ENCODE results near the gene SMOC1. TPM values are rescaled to one million over a fixed set of nuclear protein-coding genes. Genes with fewer than 3 reads are reported as not detected.

SMOC1 gene
- polyA plus RNA-seq, 3 donors: not detected

- H3K27ac Mint-ChIP-seq: no peak overlapping the region
- Histone ChIP-seq H2AFZ (ENCODE audit: insufficient read depth, low read depth, low read length, poor library complexity, severe bottlenecking) (no peak overlapping the region), H4K20me1 (ENCODE audit: insufficient read depth, low read length) (no peaks in the 10 kb centered on the region), H3K4me3 (replicated peaks in 1 of 3; ENCODE audit: low read depth in 2 of 3, low read length in 3 of 3) (no peak overlapping the region), H3K79me2 (ENCODE audit: insufficient read depth, low read length) (no peaks in the 10 kb centered on the region), H3K4me1 (ENCODE audit: control insufficient read depth in 1 of 2, insufficient read depth in 2 of 2, low read length in 2 of 2) (no peaks in the 10 kb centered on the region), H3K4me2 (replicated peaks; ENCODE audit: extremely low read depth, low read length, poor library complexity, severe bottlenecking) (no peak overlapping the region), H3K27ac (ENCODE audit: low read depth in 1 of 2, low read length in 2 of 2) (no peak overlapping the region), H3K36me3 (replicated peaks in 1 of 2; ENCODE audit: control insufficient read depth in 1 of 2, insufficient read depth in 2 of 2, low read length in 2 of 2) (no peaks in the 10 kb centered on the region), H3K9ac (ENCODE audit: insufficient read depth, low read length, poor library complexity, severe bottlenecking) (no peak overlapping the region), H3K9me3 (replicated peaks in 1 of 2; ENCODE audit: control insufficient read depth in 1 of 2, insufficient read depth in 1 of 2, low read length in 2 of 2) (no peaks in the 10 kb centered on the region), H3K27me3 (ENCODE audit: control insufficient read depth in 2 of 2, insufficient read depth in 2 of 2, low read length in 2 of 2) (peaks cover 0 to 12% of the 10 kb centered on the region in 2 donors)
- peaks cover 0 to 7% (median 2%) of the 10 kb centered on the region in 7 donors for H3K9me3 Mint-ChIP-seq
- no peaks in the 10 kb centered on the region for H3K4me1 Mint-ChIP-seq
- no peak for DNase-seq
- H3K27me3 Mint-ChIP-seq (ENCODE audit: low read depth in 3 of 3): peaks cover 8 to 11% (median 8%) of the 10 kb centered on the region in 3 donors
- H3K4me3 Mint-ChIP-seq: no peak overlapping the region
- no peaks in the 10 kb centered on the region for H3K36me3 Mint-ChIP-seq
- TF ChIP-seq CTCF (IDR thresholded peaks at IDR 0.05): no peak
- WGBS (ENCODE audit: insufficient coverage): 100% methylated on average over 1 of the region's 9 CpGs
- intact Hi-C loops (cut with micrococcal nuclease): no loop called here
These were observed 8.8 kb downstream of the SMOC1 start for GRCh38 chr14:69887740-69888657.

GRCh38 chr14:69891422-69891821 is 12.2 kb downstream of the SMOC1 start:
- Histone ChIP-seq H3K9me3 (replicated peaks in 1 of 2; ENCODE audit: control insufficient read depth in 1 of 2, insufficient read depth in 1 of 2, low read length in 2 of 2) (peaks cover 0 to under 1% of the 10 kb centered on the region in 2 donors), H3K79me2 (ENCODE audit: insufficient read depth, low read length) (no peaks in the 10 kb centered on the region), H3K4me3 (replicated peaks in 1 of 3; ENCODE audit: low read depth in 2 of 3, low read length in 3 of 3) (no peak overlapping the region), H3K9ac (ENCODE audit: insufficient read depth, low read length, poor library complexity, severe bottlenecking) (no peak overlapping the region), H2AFZ (ENCODE audit: insufficient read depth, low read depth, low read length, poor library complexity, severe bottlenecking) (no peak overlapping the region), H3K36me3 (replicated peaks in 1 of 2; ENCODE audit: control insufficient read depth in 1 of 2, insufficient read depth in 2 of 2, low read length in 2 of 2) (no peaks in the 10 kb centered on the region), H3K27me3 (ENCODE audit: control insufficient read depth in 2 of 2, insufficient read depth in 2 of 2, low read length in 2 of 2) (peaks cover 0 to 8% of the 10 kb centered on the region in 2 donors), H3K4me2 (replicated peaks; ENCODE audit: extremely low read depth, low read length, poor library complexity, severe bottlenecking) (no peak overlapping the region), H4K20me1 (ENCODE audit: insufficient read depth, low read length) (no peaks in the 10 kb centered on the region), H3K27ac (ENCODE audit: low read depth in 1 of 2, low read length in 2 of 2) (no peak overlapping the region), H3K4me1 (ENCODE audit: control insufficient read depth in 1 of 2, insufficient read depth in 2 of 2, low read length in 2 of 2) (no peaks in the 10 kb centered on the region)
- Mint-ChIP-seq H3K9me3 (peaks cover 0 to 14% (median 3%) of the 10 kb centered on the region in 7 donors), H3K27ac (no peak overlapping the region), H3K27me3 (ENCODE audit: low read depth in 3 of 3) (peaks cover 5 to 7% (median 6%) of the 10 kb centered on the region in 3 donors), H3K4me1 (no peaks in the 10 kb centered on the region), H3K4me3 (peak overlapping the region in 1 of 2 donors; percentile 31), H3K36me3 (no peaks in the 10 kb centered on the region)
- no peak for DNase-seq
- no peak for TF ChIP-seq CTCF (IDR thresholded peaks at IDR 0.05)
- 87% methylated on average over 3 of the region's 8 CpGs for WGBS (ENCODE audit: insufficient coverage)
- intact Hi-C loops (cut with micrococcal nuclease): no loop called here
